Glutamatergic neuron (in vitro differentiated cells): ENCODE measurements around the gene MBNL3. TPM values are rescaled to one million over a fixed set of nuclear protein-coding genes. Genes with fewer than 3 reads are reported as not detected.

ENCODE experiments used
- DNase-seq: peaks from one replicate; pipeline ENCODE4 v3.0.0; 2022
- H3K27ac Mint-ChIP-seq: one replicate; pipeline ENCODE4 v1.8.0; 2020; ENCODE audit warnings: mild to moderate bottlenecking, mixed read lengths, inconsistent platforms; ENCODE audit not compliant: unreplicated experiment
- H3K27me3 Mint-ChIP-seq: one replicate; pipeline ENCODE4 v1.8.0; 2020; ENCODE audit warnings: mild to moderate bottlenecking, moderate library complexity, mixed read lengths, inconsistent platforms; ENCODE audit not compliant: unreplicated experiment
- H3K36me3 Mint-ChIP-seq: one replicate; pipeline ENCODE4 v1.8.0; 2020; ENCODE audit warnings: mild to moderate bottlenecking, mixed read lengths, inconsistent platforms; ENCODE audit not compliant: unreplicated experiment
- H3K4me1 Mint-ChIP-seq: one replicate; pipeline ENCODE4 v1.8.0; 2020; ENCODE audit warnings: mild to moderate bottlenecking, low read depth, mixed read lengths, inconsistent platforms; ENCODE audit not compliant: unreplicated experiment
- H3K4me3 Mint-ChIP-seq: one replicate; pipeline ENCODE4 v1.8.0; 2020; ENCODE audit warnings: mild to moderate bottlenecking, mixed read lengths, inconsistent platforms; ENCODE audit not compliant: unreplicated experiment
- H3K9me3 Mint-ChIP-seq: one replicate; pipeline ENCODE4 v1.8.0; 2020; ENCODE audit warnings: mild to moderate bottlenecking, moderate library complexity, mixed read lengths, inconsistent platforms; ENCODE audit not compliant: unreplicated experiment
- total RNA-seq: library from RNA; stranded (reverse); fragmentation: NEBNext Ultra II Directional; extraction: Animal tissue kit (Norgen Biotek cat#: 25700); gene quantifications from one replicate; pipeline ENCODE4 v1.2.1, GENCODE V29; 2021; ENCODE audit not compliant: unreplicated experiment
- TF ChIP-seq, protein P1 (sequence below): fragments of 200-600 bp; sonication (generic); IDR thresholded peaks from one replicate; pipeline ENCODE4 v1.5.0; 2021; ENCODE audit not compliant: partially characterized antibody, unreplicated experiment

MBNL3 gene
- total RNA-seq, 1 donor from 2014 or later: 1.0 TPM

DNA sequence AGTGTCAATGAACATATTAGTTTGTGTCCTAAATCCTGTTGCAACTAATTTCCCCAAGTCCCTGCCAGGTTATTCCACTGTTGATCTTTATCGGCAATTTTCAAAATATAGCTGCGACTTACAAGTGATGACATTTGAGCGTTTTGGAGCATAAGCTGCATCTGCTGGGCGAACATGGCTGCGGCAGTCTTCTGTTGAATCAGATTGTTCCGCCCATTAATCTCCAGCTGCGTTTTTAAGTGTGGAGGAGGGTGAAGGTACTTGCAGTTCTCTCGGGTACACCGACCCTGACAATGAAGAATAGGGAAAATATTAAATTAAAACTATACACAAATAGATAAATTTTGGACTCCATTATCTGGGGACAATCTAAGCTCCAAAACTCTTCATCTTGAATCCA lies 82.7 kb downstream of the MBNL3 start:
- no peaks in the 10 kb centered on the region for H3K4me1 Mint-ChIP-seq
- H3K36me3 Mint-ChIP-seq: no peaks in the 10 kb centered on the region
- no peak for DNase-seq
- no peak overlapping the region for H3K27ac Mint-ChIP-seq
- TF ChIP-seq, protein P1, sequence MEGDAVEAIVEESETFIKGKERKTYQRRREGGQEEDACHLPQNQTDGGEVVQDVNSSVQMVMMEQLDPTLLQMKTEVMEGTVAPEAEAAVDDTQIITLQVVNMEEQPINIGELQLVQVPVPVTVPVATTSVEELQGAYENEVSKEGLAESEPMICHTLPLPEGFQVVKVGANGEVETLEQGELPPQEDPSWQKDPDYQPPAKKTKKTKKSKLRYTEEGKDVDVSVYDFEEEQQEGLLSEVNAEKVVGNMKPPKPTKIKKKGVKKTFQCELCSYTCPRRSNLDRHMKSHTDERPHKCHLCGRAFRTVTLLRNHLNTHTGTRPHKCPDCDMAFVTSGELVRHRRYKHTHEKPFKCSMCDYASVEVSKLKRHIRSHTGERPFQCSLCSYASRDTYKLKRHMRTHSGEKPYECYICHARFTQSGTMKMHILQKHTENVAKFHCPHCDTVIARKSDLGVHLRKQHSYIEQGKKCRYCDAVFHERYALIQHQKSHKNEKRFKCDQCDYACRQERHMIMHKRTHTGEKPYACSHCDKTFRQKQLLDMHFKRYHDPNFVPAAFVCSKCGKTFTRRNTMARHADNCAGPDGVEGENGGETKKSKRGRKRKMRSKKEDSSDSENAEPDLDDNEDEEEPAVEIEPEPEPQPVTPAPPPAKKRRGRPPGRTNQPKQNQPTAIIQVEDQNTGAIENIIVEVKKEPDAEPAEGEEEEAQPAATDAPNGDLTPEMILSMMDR: no peak
- H3K9me3 Mint-ChIP-seq: no peaks in the 10 kb centered on the region
- H3K4me3 Mint-ChIP-seq: no peak overlapping the region
- H3K27me3 Mint-ChIP-seq: no peaks in the 10 kb centered on the region

DNA sequence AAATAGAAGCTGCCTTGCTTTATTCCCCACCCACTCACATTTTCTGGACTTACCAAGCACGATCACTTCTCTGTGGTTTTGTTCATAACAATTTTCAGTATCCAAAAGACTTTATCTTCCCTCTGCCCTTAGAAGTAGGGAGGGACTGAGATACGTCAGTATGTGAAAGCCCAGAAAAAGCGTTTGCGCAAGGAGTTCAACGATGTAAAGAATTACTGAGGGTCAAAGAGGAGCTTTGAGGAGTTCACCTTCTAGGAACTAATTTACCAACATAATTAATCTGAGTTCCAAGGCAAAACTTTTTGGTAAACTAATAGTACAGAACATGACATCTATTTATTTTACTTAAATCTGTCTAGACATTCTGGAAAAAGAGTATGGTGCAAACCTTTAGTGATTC lies 84.6 kb downstream of the MBNL3 start:
- Mint-ChIP-seq H3K27ac (no peak overlapping the region), H3K9me3 (no peaks in the 10 kb centered on the region), H3K4me3 (no peak overlapping the region), H3K27me3 (no peaks in the 10 kb centered on the region), H3K4me1 (no peaks in the 10 kb centered on the region), H3K36me3 (no peaks in the 10 kb centered on the region)
- DNase-seq: no peak
- TF ChIP-seq, protein P1: no peak

DNA sequence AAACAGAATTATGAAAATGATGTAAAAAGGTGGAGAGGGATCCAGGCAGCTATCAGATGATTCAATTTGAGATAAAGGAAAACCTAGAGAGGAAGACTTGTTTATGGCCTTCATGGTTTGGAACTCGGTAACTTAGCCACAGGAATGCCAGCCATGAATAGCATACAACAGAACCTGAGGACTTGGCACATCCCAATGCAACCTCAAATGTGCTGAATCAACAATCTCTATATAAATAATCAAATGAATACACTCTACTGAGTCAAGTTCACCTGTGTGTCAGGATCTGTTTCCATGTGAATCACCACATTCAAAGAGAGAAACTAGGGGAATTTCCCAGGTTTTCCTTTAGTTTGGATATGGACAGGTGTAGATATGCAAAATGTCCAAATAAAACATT lies 86.9 kb downstream of the MBNL3 start:
- Mint-ChIP-seq H3K27me3 (no peaks in the 10 kb centered on the region), H3K27ac (no peak overlapping the region), H3K9me3 (no peaks in the 10 kb centered on the region), H3K4me1 (no peaks in the 10 kb centered on the region), H3K36me3 (no peaks in the 10 kb centered on the region), H3K4me3 (no peak overlapping the region)
- no peak for DNase-seq
- TF ChIP-seq, protein P1: no peak

DNA sequence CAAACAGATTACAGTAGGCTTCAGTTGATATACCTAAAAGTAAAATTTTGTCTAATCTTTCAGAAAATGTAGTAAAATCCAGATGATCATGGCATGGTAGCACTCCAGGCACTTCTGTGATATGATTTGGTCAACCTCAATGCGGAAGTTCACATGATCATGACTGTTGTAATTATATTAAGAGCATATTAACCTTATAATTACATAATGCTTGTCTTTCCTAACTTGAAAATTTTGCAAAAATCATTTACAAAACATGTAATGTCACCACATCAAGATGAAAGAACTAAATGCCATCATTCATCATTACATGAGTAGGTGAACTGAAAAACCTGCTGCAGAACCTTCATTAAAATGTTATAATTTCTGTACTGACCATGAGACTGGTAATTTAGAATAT lies 88.1 kb downstream of the MBNL3 start:
- Mint-ChIP-seq H3K27me3 (no peaks in the 10 kb centered on the region), H3K36me3 (no peaks in the 10 kb centered on the region), H3K9me3 (no peaks in the 10 kb centered on the region), H3K4me1 (no peaks in the 10 kb centered on the region), H3K4me3 (no peak overlapping the region), H3K27ac (no peak overlapping the region)
- DNase-seq: no peak
- TF ChIP-seq, protein P1: no peak

DNA sequence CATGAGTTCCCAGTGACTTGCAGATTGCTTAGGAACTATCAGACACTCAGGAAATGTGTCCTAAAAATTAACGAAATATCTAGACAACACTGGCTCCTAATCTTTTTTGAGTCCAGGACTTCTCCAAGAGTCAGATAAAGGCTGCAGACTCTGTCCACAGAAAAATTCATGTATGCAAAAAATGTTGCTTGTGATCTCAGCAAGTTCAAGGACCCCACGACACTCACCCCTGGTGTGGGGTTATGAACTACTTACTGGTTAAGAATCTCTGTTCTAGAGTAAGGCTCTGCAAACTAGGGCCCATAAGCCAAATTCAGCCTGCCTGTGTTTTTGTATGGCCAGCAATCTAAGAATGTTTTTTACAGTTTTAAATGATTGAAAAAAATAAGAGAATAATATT lies 93.2 kb downstream of the MBNL3 start:
- Mint-ChIP-seq H3K4me3 (no peak overlapping the region), H3K9me3 (no peaks in the 10 kb centered on the region), H3K27ac (no peak overlapping the region), H3K27me3 (no peaks in the 10 kb centered on the region), H3K36me3 (no peaks in the 10 kb centered on the region), H3K4me1 (no peaks in the 10 kb centered on the region)
- TF ChIP-seq, protein P1: no peak
- DNase-seq: no peak
